ENCODE data around the gene OR5H2.

- TF ChIP-seq CTCF (IDR thresholded peaks at IDR 0.05) (no peak), POLR2AphosphoS5 (IDR thresholded peaks at IDR 0.05) (no peak)
Observed at GRCh38 chr3:98323425-98323824, 41.1 kb downstream of the OR5H2 start.
